ENCODE measurements around the gene C2orf49.

C2orf49 gene

DNA sequence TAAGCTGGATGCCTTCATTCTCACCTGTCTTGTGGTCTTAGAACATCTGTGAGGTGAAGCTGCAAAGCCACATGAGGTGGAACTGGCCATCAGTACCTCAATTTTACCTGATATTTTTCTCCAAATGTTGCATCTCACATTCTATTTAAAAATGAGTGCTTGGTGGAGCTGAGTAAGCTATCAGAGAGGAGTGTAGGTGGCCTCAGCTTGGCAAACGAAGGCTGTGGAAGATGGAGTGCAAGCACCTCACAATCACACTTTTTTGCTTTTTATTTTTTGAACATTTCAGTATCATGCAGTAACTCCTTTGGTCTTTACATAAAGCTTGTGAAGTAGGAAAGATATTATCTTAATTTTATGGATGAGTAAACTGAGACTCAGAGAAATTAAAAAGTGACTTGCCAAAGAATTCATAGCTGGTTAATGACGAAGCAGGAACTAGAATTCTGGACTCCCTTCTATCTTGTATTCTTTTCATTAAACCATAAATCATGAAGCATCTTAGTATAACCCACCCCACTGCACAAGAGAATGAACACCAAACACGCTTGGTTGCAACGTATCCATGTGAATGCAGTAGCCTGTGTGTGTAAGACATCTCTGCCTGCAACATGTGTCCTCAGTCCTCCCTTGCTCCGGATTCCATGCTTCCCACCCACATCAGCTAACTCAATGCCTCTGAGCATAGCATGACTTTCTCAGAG lies 27.2 kb downstream of the C2orf49 start:
- DNase-seq = no peak

DNA sequence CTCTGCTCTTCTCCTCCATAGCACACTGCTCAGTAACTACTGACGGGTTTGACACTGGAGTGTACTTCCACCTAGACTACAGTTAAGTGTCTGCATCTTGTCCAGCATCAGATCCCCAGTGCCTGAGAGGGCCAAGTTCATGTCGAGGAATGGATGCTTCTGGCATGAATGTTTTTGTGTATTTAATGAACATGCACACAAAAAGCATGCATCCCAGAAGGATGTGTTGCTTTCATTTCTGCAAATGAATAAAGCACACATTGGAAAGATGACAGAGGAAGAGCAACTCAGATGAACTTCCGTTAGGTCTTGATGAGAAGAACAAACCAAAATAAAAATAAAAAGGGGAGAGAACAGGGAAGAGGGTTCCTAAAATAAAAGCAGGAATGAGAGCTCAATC lies 27.9 kb downstream of the C2orf49 start:
- no peak for DNase-seq

DNA sequence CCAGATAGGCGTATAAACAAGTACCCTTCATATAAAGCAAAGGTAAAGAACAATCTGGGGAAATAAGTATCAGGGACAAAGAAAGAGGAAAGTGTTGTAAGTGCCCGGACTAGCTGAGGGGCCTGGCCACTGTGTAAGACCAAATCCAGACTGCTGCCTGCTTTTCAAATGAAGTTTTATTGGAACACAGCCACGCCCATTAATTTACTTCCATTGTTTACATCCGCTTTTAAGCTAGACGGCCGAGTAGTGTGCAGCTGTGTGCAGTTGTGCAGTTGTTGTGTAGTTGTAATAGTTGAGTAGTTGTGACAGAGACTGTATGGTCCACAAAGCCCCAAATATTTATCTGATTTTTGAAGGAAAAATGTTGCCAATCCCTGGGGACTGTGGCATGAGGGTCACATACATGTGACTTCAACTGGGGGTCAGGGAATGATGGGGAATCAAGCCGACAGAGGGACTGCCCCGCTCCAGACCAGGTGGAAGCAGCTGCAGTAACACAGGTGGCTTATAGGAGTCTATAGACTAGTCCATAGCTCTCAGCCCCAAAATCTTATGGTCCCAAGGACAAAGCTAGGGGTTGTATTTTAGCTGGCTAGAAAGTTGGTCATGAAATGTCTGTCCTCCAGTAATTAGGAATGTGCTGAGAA lies 31.5 kb downstream of the C2orf49 start:
- no peak for DNase-seq

DNA sequence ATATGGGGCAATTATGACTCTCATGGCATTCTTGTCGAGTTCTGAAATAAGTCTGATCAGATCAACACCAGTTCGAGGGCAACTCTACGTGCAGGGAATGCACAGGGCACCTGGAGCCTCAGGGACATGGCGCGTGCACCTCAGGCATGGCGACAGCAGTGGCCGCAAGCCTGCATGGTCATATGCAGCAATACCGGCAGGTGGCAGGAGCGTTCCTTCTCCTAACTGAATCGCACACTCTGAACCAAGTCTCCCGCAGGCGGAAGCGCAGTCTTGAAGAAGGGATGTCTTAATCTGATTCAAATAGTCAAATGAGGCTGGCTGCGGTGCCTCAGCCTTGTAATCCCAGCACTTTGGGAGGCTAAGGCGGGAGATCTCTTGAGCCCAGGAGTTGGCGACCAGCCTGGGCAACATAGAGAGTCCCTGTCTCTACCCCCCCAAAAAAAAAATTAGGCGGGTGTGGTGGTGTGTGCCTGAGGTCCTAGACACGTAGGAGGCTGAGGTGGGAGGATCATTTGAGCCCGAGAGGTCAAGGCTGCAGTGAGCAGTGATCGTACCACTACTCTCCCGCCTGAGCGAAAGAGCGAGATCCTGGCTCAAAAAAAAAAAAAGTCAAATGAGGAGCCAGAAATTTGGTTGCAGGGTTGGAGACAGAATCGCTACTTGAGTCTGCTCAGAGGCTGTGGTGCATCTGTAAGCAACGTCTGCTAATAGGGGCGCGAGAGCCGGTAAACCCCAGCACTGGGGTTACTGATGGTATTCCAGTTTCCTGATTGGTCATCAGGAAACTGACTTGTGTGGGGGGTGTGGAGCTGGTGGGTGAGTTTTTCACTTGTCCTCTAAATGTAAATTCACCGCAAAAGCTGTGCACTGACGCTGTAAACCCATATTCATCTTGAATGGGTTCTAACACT lies 32.7 kb downstream of the C2orf49 start:
- DNase-seq = peak; percentile 83

DNA sequence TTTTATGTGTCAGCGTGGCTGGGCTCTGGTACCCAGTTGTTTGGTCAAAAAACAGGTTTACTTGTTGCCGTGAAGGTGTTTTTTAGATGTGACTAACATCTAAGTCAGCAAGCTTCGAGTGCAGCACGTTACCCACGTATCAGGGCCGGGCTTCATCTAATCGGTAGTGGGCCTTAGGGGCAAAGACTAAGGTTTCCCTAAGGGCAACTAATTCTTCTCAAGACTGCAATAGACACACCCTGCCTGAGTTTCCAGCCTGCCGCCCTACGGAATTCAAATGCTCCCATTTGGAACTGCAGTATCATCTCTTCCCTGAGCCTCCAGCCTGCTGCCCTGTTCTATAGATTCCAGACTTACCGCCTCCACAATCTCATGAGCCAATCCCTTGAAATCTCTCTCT lies 33.8 kb downstream of the C2orf49 start:
- DNase-seq = no peak

DNA sequence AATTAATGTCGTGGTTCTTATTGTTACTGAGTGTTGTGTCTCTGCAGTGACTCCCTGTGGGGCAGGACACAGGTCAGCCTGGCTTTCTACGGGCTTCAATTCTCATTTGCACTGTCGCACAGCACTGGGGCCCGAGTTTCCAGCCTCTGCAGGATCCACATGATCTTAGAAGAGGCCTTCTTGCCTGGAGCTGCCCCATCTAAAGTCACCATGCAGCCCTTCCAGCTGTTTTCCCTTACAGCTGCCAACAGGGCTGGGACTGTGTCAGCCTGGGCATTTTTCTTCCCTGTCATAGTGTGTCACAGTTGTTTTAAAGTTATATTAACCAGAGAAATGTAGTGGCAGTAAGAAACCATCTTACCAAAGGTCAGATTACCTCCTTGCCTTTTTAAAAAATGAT lies 34.5 kb downstream of the C2orf49 start:
- no peak for DNase-seq

DNA sequence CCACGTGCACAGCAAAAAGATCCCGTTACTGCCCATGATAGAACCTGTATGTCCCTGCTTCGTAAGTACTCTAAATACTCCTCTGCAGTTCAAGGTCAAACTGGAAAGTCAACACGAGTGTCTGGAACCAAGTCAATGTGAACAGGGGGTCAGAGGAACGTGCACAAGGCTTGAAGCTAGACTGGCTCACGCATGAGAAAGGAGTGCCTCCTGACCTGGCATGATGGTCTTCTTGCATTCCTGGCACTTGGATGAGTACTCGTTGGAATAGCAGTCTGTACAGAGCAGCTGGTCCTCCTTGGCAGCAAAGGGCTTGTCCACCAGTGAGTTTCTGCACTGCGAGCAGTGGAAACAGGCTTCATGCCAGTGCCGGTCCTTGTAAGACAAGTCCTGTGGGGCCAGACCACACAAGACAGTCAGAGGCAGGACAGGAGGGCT lies 36.0 kb downstream of the C2orf49 start:
- DNase-seq = peak; percentile 62

DNA sequence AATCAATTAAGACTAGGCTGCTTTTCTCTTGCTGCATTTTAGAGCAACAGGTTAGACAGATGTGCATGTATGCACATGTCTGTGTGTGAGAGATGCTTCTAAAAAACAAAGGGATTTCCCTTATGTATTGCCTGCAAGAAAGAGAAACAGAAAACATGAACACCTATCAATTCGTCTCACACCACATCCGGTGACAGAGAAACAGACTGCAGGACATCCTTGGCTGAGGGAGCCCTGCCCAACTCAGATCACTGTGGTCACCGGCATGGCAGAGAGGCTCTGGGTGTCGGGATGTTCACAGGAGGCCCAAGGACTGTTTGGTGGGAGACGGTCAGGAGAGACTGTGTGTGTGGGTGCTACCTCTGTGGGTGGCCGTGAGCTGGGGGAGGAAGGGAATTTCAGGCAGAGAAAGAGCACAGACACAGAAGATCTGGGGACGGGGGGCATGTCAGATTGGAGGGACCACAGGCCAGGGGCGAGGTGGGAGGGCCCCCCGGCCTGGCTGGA lies 36.6 kb downstream of the C2orf49 start:
- DNase-seq = no peak

DNA sequence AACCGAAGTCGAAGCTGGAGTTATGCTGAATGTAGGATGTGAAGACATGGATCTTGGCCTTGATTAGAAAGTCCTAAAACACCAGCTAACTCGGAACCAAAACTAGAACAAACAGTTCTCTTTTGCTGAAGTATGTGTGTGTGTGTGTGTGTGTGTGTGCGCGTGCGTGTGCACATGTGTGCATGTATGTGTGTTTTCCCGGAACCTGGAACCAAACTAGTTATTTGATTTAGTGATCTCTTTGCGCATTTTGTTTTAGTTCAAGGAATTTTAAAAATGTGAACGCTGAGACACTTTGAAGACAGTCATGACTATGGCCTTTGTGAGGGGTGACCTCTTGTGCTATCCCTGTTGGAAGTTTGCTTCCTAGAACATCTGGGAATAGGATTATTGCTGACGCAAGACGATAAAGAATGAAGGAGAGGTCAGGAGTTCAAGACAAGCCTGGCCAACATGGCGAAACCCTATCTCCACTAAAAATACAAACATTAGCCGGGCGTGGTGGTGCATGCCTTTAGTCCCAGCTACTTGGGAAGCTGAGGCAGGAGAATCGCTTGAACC lies 37.7 kb downstream of the C2orf49 start:
- DNase-seq = no peak

DNA sequence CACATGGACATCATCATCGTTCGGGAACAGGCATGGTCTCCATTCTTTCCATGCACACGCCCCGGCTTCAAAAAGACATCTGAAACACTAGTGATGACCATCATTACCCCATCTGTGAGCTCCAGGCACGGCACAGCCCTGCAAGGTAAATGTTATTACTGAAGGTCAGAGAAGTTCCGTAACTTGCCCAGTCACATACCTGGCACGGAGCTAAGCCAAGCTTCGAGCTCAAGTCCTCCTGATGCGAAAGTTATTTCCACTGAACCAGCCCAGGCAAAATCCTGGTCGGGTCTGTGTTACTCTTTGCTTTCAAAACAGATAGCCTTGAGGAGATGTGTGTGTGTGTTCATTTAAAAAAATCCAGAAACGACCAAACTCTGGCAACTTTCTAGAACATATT lies 38.7 kb downstream of the C2orf49 start:
- DNase-seq = no peak

DNA sequence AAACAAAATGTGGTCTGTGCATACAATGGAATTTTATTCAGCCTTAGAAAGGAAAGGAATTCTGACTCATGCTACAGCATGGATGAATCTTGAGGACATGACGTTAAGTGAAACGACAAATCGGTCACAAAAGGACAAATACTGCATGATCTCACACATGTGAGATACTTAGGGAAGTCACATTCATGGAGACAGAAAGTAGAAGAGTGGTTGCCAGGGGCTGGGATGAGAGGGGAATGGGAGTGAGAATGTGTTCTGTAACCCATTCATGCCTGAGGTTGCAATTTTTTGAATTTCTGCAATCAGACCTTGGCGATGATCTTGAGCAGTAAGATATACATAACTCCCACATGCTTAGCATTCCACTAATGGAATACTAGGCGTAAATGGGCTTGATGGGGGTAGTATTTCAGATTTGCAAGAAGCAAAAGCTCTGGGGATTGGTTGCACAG lies 39.5 kb downstream of the C2orf49 start:
- DNase-seq = no peak

DNA sequence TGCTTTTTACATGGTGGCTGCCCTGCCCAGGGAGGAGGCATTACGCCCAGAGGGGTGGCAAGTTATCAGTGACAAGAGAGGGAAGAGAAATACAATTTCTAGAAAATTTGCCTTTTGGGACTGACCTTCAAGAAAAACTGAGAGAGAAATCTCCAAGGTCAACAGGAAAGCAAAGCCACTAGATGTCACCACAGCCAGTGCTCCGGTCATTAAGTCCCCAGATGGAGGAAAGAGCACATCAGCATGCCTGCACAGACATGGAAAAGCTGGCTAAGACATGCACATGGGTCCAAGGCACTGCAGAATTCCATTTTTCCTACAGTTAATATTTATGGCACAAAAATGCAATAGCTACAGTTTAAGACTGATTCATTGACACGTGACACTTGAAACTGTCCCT lies 40.5 kb downstream of the C2orf49 start:
- DNase-seq = no peak

DNA sequence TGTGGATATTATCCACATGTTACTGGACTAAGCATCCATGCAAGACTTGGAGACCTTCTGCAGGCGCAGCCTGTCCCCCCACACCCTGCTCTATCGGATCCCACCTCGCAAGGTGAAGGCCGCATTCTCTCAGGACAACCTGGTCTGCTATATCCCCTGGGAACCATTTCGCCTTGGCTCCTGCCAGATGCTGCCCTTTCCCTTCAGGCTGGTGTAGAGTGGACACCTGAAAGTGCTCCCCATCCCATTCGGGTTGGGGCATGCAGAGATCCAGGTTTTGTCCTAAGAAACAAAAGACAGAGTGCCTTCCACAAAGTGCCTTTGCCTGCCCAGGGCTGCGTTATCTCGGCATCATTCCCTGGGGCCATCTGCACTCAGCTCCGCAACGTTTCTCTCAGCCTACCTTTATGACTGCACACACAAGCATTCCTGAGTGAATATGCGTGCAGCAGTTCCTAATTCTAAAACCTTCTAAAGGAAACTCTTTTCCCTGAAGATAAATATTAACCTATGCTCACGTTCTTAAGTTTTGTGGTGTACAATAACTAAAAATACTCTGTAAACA lies 41.0 kb downstream of the C2orf49 start:
- DNase-seq = no peak

DNA sequence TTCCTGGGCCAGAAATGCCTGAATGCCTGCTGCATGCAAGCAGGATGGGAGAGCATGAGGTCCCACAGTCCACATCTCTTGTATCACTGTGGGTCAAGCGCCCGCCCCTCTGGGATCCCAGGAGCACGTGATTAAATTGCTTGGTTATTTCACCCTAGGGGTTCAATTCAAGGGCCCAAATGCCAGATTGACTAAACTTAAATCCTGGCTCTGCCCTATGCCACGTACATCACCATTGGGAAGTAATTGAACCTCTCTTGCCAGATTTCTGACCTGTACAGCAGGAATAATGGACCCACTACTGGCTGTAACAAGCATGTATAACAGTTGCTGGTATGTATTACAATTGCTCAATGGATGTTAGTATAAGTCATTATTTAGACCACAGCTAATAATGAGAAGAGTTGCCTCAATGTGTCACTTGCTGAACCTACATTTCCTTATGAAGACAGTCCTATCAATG lies 41.6 kb downstream of the C2orf49 start:
- DNase-seq = no peak

DNA sequence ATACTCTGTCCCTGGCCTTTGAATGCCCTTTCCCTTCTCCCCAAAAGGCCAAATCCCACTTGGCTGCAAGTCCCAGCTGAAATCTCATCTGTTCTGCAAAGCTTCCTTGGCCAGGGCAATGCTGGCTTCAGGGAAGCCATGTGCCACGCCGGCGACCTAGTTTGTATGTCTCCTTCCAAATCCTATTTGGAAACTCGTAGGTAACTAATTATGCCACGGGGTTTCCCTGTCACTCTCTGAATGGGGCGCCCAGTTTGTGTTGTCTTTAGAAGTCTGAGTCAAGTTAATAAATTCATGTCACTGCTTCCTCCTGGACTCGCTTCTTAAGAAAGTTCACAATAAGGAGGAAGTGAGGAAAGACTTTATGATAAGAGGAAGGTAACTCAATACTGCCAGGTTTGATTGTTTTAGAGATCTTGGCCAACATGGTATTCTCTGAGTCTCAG lies 42.4 kb downstream of the C2orf49 start:
- DNase-seq = no peak

DNA sequence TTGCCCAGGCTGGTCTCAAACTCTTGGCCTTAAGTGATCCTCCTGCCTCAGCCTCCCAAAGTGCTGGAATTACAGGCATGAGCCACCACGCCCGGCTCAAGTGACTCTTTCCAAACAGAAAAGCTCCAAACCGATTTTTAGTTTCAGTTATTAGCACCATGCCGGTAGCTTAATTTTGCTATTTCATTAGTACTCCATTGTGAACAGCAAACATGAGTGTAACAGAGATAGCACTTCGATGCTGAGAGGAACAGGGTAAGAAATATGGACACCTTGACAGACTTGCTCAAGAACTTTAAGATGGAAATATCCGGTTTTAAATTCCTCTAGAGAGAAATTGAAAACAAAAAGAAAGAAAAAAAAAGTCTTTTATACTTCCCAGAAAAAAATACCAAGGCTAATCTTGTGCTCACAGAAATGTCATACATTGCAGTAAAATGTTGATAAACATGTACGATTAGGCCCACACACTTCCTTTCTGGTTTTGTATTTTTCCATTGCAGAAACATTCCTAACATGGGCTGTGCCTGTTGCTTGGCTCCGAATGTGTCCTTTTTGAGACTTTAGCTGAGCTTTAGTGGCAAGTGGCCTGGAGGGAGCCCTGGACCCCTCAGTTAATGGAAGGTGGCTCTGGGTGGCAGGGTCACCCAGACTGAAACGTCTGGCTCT lies 43.2 kb downstream of the C2orf49 start:
- no peak for DNase-seq

DNA sequence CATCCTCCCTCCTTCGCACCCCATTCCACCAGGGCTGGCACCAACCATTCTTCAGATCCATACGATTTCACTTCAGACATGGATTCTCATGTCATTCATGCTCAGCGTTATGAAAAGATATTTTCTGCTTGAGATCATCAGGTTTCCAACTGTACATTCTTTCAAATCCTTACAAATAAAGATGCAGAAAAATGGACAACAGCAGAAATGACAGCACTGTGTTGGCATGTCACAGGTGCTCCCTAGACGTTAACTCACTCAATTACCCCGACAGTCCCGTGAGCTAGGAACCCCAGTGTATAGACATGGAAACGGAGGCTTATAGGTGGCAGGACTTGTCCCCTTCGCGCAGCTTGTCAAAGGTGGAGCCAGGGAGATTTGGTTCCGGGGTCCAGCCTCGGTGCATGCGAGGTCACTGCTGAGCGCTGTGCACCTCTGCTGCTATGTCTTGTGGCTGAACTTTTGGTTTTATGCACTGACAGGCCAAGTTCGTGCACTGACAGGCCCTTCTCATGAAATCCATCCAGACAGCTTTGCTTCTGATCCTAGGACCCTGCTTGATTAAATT lies 43.8 kb downstream of the C2orf49 start:
- DNase-seq = no peak

DNA sequence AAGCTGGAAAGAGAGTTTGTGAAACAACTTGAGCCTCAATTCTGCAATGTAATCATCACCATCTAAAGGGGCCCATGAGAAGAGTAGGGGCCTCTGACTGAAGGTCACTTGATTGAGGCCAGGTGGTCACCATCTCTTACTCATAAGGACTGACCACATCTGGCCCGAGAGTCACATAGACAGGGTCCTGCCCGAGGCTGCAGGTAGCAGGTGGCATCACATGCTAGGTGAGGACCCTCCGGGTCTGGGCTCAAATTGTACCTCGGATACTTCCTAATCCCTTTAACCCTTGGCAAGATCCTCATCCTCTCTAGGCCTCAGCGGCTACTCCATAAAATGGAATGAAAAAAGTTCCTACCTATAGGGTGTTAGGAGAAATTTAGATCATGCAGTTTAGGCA lies 44.8 kb downstream of the C2orf49 start:
- DNase-seq = no peak

DNA sequence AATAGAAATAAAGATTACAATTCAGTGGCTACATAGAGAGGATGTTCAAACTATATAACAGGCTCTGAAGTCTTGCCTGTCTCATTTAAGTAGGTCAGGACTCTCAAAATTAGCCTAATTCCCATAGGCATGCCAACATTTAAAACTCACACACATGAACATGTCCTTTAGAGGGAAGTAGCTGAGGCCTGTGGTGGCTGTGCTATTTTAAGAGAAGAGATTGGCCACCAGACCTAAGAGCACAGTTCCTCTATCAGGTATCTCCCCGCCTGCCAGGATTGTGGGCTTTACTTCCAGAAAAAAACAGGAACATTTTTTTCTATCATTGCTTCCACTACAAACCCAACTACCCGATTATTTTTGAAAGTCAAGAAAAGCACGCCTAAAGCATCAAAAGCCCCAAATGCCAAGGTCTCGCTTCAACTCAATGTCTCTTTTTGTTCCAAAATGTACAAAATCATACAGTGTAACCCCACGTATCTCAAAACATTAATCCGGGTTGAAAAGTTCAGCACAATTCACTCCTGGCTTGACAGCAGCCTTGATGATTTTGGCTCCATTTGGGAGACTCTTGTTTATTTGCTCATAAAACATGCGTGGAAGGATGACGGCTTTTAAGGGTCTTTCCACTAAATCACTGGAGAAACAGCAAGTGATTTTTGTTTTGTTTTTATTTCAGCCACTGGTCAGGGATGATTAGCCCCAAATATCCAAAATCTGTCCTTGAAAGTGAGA lies 46.3 kb downstream of the C2orf49 start:
- DNase-seq = no peak

DNA sequence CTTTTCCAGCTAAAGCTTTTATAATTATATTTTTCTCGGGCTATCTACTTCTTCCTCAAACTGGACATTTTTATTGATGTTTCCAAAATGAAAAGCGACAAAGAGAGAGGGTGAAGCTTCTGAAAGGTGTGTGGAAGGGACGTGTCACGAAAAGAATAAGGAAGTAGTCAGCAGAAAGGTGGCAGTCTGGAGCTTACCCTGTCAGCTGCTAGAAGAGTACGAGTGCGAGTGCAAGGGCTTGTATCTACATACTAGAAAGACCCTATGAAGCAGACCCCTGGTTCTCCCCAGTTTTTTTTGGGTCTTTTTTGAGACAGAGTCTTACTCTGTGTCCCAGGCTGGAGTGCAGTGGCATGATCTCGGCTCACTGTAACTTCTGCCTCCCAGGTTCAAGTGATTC lies 46.9 kb downstream of the C2orf49 start:
- no peak for DNase-seq

DNA sequence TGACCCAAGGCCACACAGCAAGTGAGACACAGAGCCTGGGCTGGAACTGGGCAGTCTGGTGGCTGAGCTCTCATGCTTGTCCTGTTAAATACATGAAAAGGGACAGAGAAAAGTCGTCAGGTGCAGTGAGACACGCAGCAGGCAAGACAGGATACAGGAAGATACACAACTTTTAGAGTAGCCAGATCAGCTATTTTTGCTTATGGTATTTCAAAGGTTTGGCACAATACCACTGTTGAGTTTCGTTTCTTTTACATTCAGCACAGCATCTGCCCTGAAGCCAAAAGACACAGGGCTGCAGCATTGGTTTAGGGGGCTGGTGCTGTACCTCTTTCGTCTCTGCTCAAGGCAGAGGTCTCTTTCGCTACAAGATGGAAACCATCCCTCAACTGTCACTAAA lies 47.5 kb downstream of the C2orf49 start:
- no peak for DNase-seq

Data from left hindlimb (tissue), 1 donor.